GM12878 (cell line): ENCODE data around the gene FAM9C. TPM values are rescaled to one million over a fixed set of nuclear protein-coding genes. Genes with fewer than 3 reads are reported as not detected.

Experiments
- ATAC-seq: fragments of 200-7000 bp; cut with Tn5 transposase; 3 replicates; pipeline ENCODE4 v1.9.1; 2020; ENCODE audit warnings: mild to moderate bottlenecking, moderate library complexity
- BruUV-seq: library from RNA; stranded (reverse); fragments of 400-500 nt; replicated peaks from 2 replicates; lab custom pipeline; 2021; lab: Mats Ljungman, UMichigan
- CTCF ChIA-PET: fragments of 300-600 bp; sonication (Branson Sonifier 250); formaldehyde crosslinking; extraction: SDS; loops from one replicate; lab custom pipeline; 2021; ENCODE audit warnings: inconsistent platforms; lab: Yijun Ruan, JAX
- POLR2A ChIA-PET: fragments of 350-600 bp; formaldehyde crosslinking; extraction: SDS; loops from one replicate; lab custom pipeline; 2021; ENCODE audit warnings: inconsistent platforms; lab: Charles Lee
- RAD21 ChIA-PET: fragments of 300-600 bp; sonication (Branson Sonifier 250); formaldehyde crosslinking; loops from one replicate; lab custom pipeline; 2023; ENCODE audit warnings: antibody characterized with exemption; ENCODE audit not compliant: unreplicated experiment; lab: Charles Lee
- SMC1A ChIA-PET: fragments of 300-600 bp; sonication (Branson Sonifier 250); formaldehyde crosslinking; loops from one replicate; lab custom pipeline; 2023; ENCODE audit not compliant: unreplicated experiment, uncharacterized antibody; lab: Charles Lee
- DNase-seq: peaks from one replicate; pipeline ENCODE4 v3.0.0-alpha.2; 2011; ENCODE audit warnings: low read depth, low spot score
- FAIRE-seq: peaks from 3 replicates; lab custom pipeline; 2011; peaks lifted over from hg19 to GRCh38; lab: Jason Lieb, UNC
- H2AFZ ChIP-seq: 2 replicates; pipeline ENCODE4 v1.6.0; 2011; ENCODE audit warnings: low read depth, low read length, control low read depth; ENCODE audit not compliant: control insufficient read depth
- H3K27ac ChIP-seq: 2 replicates; pipeline ENCODE4 v1.5.1; 2011; ENCODE audit warnings: control low read depth; ENCODE audit not compliant: control insufficient read depth, insufficient read depth
- H3K27me3 ChIP-seq, 2 experiments: replicated peaks in 1 of 2; 2 replicates each; pipeline versions ENCODE4 v1.6.0 to v1.6.1; 2011; ENCODE audit warnings: low read length in 1 of 2; ENCODE audit not compliant: control insufficient read depth in 2 of 2, insufficient read depth in 2 of 2
- H3K36me3 ChIP-seq, 2 experiments: 2 replicates each; pipeline ENCODE4 v1.5.1; 2011; ENCODE audit warnings: low read length in 1 of 2; ENCODE audit not compliant: control insufficient read depth in 2 of 2, insufficient read depth in 2 of 2
- H3K4me1 ChIP-seq: 2 replicates; pipeline ENCODE4 v1.6.1; 2011; ENCODE audit warnings: mild to moderate bottlenecking, low read length, moderate library complexity, mixed read lengths; ENCODE audit not compliant: control insufficient read depth, insufficient read depth
- H3K4me2 ChIP-seq: 2 replicates; pipeline ENCODE4 v1.6.0; 2011; ENCODE audit warnings: control low read depth; ENCODE audit not compliant: control insufficient read depth, insufficient read depth
- H3K4me3 ChIP-seq: fragments of 200-600 bp; sonication (generic); 2 replicates; pipeline ENCODE4 v1.5.1; 2016
- H3K79me2 ChIP-seq: 2 replicates; pipeline ENCODE4 v1.6.0; 2011; ENCODE audit warnings: low read length; ENCODE audit not compliant: control insufficient read depth, insufficient read depth
- H3K9ac ChIP-seq: 2 replicates; pipeline ENCODE4 v1.8.0; 2011; ENCODE audit warnings: low read length, control low read depth, mixed read lengths; ENCODE audit not compliant: control insufficient read depth, insufficient read depth
- H3K9me3 ChIP-seq: replicated peaks from 3 replicates; pipeline ENCODE4 v1.5.1; 2011; ENCODE audit warnings: mild to moderate bottlenecking, low read length; ENCODE audit not compliant: control insufficient read depth, insufficient read depth
- H4K20me1 ChIP-seq: 2 replicates; pipeline ENCODE4 v1.6.0; 2011; ENCODE audit not compliant: control insufficient read depth, insufficient read depth
- FOS ChIP-seq: IDR thresholded peaks from 3 replicates; pipeline ENCODE4 v1.6.1; 2011; ENCODE audit warnings: borderline replicate concordance; ENCODE audit not compliant: insufficient read length; ENCODE audit errors: extremely low read depth
- ZBTB33 ChIP-seq: fragments of 450-650 bp; IDR thresholded peaks from 2 replicates; pipeline ENCODE4 v1.6.1; 2017; ENCODE audit warnings: mild to moderate bottlenecking
- ZBTB4 ChIP-seq: fragments of 450-650 bp; formaldehyde crosslinking; IDR thresholded peaks from 2 replicates; pipeline ENCODE4 v1.4.0; 2022; ENCODE audit warnings: mild to moderate bottlenecking, moderate library complexity
- WGBS: methylation state at CpG from one replicate; pipeline ENCODE4 v1.1.6; 2016; ENCODE audit warnings: low lambda C conversion rate; ENCODE audit not compliant: insufficient replicate concordance, insufficient coverage; ENCODE audit errors: missing lambda C conversion rate; 5-methylcytosine and 5-hydroxymethylcytosine counted together
- in situ Hi-C: fragments of 300-500 bp; cut with MboI; formaldehyde crosslinking; loops from 9 replicates; pipeline ENCODE4 v1.14.3; 2018; ENCODE audit warnings: mixed read lengths
- intact Hi-C: fragments of 100-400 bp; cut with micrococcal nuclease; formaldehyde crosslinking; loops from one replicate; pipeline ENCODE4 v1.14.2; 2022; ENCODE audit not compliant: unreplicated experiment
- polyA plus RNA-seq, 11 experiments: library from polyadenylated mRNA; depleted of rRNA in 4 of 11; unstranded in 6 of 11; stranded (reverse) in 5 of 11; fragments of >200 nt; fragmentation: Nextera tagmentation in 4 of 11; fragmentation: Illumina TruSeq in 1 of 11; extraction: Ambion mirVana in 4 of 11; extraction: Trizol in 1 of 11; gene quantifications; 1 replicate in 1 of 11; 2 replicates in 10 of 11; pipeline versions ENCODE4 v1.2.1 to v1.2.3, GENCODE V29; 2011 to 2016; ENCODE audit warnings: inconsistent platforms in 2 of 11, missing spikeins in 2 of 11, low read depth in 1 of 11
- total RNA-seq, 4 experiments: library from RNA; depleted of rRNA in 3 of 4; stranded (reverse); fragments of >200 nt in 3 of 4; fragmentation: Illumina TruSeq in 1 of 4; extraction: Trizol in 1 of 4; gene quantifications; 2 replicates each; pipeline versions ENCODE4 v1.2.1 to v1.2.3, GENCODE V29; 2013 to 2021

FAM9C gene
- total and polyA plus RNA-seq, 10 of the 15 experiments (the other 5 are each of a cell fraction or from before 2014, with no cell fraction given): 0.01 to 0.03 TPM; not detected in 8

GRCh38 chrX:13084611-13085010 is 40.2 kb upstream of the FAM9C start:
- no peaks in the 10 kb centered on the region for H3K36me3 ChIP-seq
- no peaks in the 10 kb centered on the region for H4K20me1 ChIP-seq
- BruUV-seq: no TSS peak
- RAD21 ChIA-PET: interaction anchor here (0.6 to 23.1 kb wide), 7 partner anchors 8 to 584 kb away, joined by 3 to 689 read pairs (median 100); partner anchors contain the start of gene TMSB4X
- peaks cover 84% of the 10 kb centered on the region for H3K4me1 ChIP-seq
- no peak for DNase-seq
- POLR2A ChIA-PET: interaction anchor here (0.6 to 17.3 kb wide), 9 partner anchors 9 to 1340 kb away, joined by 3 to 280 read pairs (median 5); no protein-coding TSS in a partner anchor
- in situ Hi-C loops: loop anchor here (5.0 kb wide), 2 partner anchors 82 to 132 kb away; no protein-coding TSS in a partner anchor
- peak overlapping the region; percentile 100 for H3K27ac ChIP-seq
- no peak overlapping the region for H3K4me2 ChIP-seq
- 0 out of 2 replicates have a peak, but pooled peaks have one; percentile 45 for TF ChIP-seq ZBTB4 (CRISPR knock-in tag)
- no peak for TF ChIP-seq ZBTB33
- TF ChIP-seq FOS: no peak
- no peak overlapping the region for H3K9ac ChIP-seq
- H2AFZ ChIP-seq: no peak overlapping the region
- intact Hi-C loops: loop anchor here (5.0 to 10.0 kb wide), 5 partner anchors 220 to 1320 kb away; partner anchors contain the start of genes RAB9A and TLR7
- H3K9me3 ChIP-seq: no peaks in the 10 kb centered on the region
- SMC1A ChIA-PET: interaction anchor here (0.8 to 27.7 kb wide), 9 partner anchors 9 to 171 kb away, joined by 3 to 847 read pairs (median 157); no protein-coding TSS in a partner anchor
- H3K79me2 ChIP-seq: peaks cover 7% of the 10 kb centered on the region
- CTCF ChIA-PET: interaction anchor here (0.9 to 12.2 kb wide), 8 partner anchors 8 to 403 kb away, joined by 3 to 312 read pairs (median 4); no protein-coding TSS in a partner anchor
- no peak for ATAC-seq
- H3K4me3 ChIP-seq: no peak overlapping the region
- no peaks in the 10 kb centered on the region for H3K27me3 ChIP-seq
- FAIRE-seq: no peak
- 0% methylated on average over 1 of the region's 1 CpG for WGBS
